Testis (tissue), 3 donors: ENCODE data around the gene NFIX. TPM values are rescaled to one million over a fixed set of nuclear protein-coding genes. Genes with fewer than 3 reads are reported as not detected.

Experiments
- DNase-seq: peaks from one replicate; pipeline ENCODE4 v3.0.0-alpha.2; 2019
- H3K27ac ChIP-seq, 2 donors: fragments of 200-600 bp; sonication (generic); one replicate each; pipeline ENCODE4 v1.5.1; 2019
- H3K27me3 ChIP-seq: fragments of 200-600 bp; sonication (generic); one replicate; pipeline ENCODE4 v1.5.1; 2019
- H3K36me3 ChIP-seq: fragments of 200-600 bp; sonication (generic); one replicate; pipeline ENCODE4 v1.5.1; 2017; ENCODE audit warnings: low read depth; ENCODE audit errors: missing control alignments
- H3K4me1 ChIP-seq: fragments of 200-600 bp; sonication (generic); one replicate; pipeline ENCODE4 v1.5.1; 2019
- H3K4me3 ChIP-seq, 2 donors: fragments of 200-600 bp; sonication (generic); one replicate each; pipeline ENCODE4 v1.5.1; 2017 to 2019
- H3K9me3 ChIP-seq: fragments of 200-600 bp; sonication (generic); one replicate; pipeline ENCODE4 v1.5.1; 2017
- POLR2A ChIP-seq: fragments of 450-650 bp; IDR thresholded peaks from one replicate; pipeline ENCODE4 v1.6.1; 2017; ENCODE audit warnings: antibody characterized with exemption, mild to moderate bottlenecking, moderate library complexity
- WGBS, 2 donors: methylation state at CpG; one replicate each; pipeline ENCODE4 v1.1.5; 2018; 5-methylcytosine and 5-hydroxymethylcytosine counted together
- intact Hi-C: fragments of 100-400 bp; cut with DNase I; formaldehyde crosslinking; loops from one replicate; pipeline ENCODE4 v1.15.1; 2023; ENCODE audit warnings: low total_unique reads
- polyA plus RNA-seq: library from polyadenylated mRNA; stranded (reverse); fragments of 350-450 nt; fragmentation: Illumina TruSeq; extraction: RNeasy Lipid Tissue Mini Kit (QIAGEN cat#74804); gene quantifications from one replicate; pipeline ENCODE4 v1.2.3, GENCODE V29; 2014; ENCODE audit warnings: low read depth, low replicate concordance; ENCODE audit not compliant: insufficient read depth
- total RNA-seq, 2 donors: library from RNA; depleted of rRNA; stranded (reverse); fragments of >200 nt; gene quantifications; one replicate each; pipeline ENCODE4 v1.2.3, GENCODE V29; 2016
- TF ChIP-seq, protein P1 (sequence below), 3 experiments: fragments of 450-650 bp in 2 of 3; fragments of 200-600 bp in 1 of 3; sonication (generic) in 1 of 3; IDR thresholded peaks; one replicate each; pipeline ENCODE4 v1.5.1; 2016 to 2019; ENCODE audit warnings: antibody characterized with exemption in 3 of 3, mild to moderate bottlenecking in 2 of 3, moderate library complexity in 1 of 3

NFIX gene
- total and polyA plus RNA-seq, 3 donors from 2014 or later, result 47.4 to 62.4 (median 51.7) TPM

- no peak for DNase-seq
- no peak overlapping the region for H3K4me3 ChIP-seq
- H3K9me3 ChIP-seq, result no peaks in the 10 kb centered on the region
- H3K27ac ChIP-seq, result peak overlapping the region; percentile 21 to 54
- H3K36me3 ChIP-seq, result no peaks in the 10 kb centered on the region
- H3K4me1 ChIP-seq, result peaks cover 85% of the 10 kb centered on the region
- H3K27me3 ChIP-seq, result no peaks in the 10 kb centered on the region
- intact Hi-C loops, result loop anchor here (5.0 kb wide), 1 partner anchor 80 kb away; no protein-coding TSS in a partner anchor
- TF ChIP-seq, protein P1, sequence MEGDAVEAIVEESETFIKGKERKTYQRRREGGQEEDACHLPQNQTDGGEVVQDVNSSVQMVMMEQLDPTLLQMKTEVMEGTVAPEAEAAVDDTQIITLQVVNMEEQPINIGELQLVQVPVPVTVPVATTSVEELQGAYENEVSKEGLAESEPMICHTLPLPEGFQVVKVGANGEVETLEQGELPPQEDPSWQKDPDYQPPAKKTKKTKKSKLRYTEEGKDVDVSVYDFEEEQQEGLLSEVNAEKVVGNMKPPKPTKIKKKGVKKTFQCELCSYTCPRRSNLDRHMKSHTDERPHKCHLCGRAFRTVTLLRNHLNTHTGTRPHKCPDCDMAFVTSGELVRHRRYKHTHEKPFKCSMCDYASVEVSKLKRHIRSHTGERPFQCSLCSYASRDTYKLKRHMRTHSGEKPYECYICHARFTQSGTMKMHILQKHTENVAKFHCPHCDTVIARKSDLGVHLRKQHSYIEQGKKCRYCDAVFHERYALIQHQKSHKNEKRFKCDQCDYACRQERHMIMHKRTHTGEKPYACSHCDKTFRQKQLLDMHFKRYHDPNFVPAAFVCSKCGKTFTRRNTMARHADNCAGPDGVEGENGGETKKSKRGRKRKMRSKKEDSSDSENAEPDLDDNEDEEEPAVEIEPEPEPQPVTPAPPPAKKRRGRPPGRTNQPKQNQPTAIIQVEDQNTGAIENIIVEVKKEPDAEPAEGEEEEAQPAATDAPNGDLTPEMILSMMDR (IDR thresholded peaks at IDR 0.05), result no peak
- TF ChIP-seq POLR2A, result no peak
These were observed 67.0 kb downstream of the NFIX start for GRCh38 chr19:13062317-13062716.

DNA sequence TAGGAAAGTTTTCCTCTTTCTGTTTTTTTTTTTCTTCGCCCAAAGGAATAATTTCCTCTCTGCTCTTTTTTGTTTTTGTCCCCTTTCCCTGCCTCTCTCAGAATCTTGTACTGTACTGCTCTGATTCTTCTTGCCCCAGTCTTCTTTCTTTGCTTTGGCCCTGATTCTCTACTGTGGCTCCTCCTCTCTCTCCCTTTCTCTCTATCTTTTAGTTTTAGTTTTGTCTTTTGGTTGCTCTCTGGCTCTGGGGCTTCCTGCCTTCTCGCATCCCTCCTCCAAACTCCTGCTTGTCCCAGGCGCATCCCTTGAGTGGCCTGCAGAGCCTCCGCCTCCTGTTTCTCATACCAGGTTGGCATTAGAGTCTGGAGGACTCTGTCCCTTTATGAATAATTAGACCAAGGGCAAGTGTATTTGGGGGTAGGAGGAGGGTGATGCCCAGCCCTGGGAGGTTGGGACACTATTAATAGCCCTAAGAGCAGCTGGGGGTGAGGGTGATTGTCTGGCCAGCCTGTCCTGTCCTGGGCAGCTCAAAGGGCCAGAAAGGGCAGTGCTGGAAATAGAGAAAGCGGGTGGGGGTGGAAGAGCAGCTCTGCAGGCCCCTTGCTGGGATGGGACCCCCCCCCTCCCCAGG lies 68.3 kb downstream of the NFIX start:
- Histone ChIP-seq H3K36me3 (no peaks in the 10 kb centered on the region), H3K4me3 (no peak overlapping the region), H3K27ac (no peak overlapping the region), H3K27me3 (no peaks in the 10 kb centered on the region), H3K9me3 (no peaks in the 10 kb centered on the region), H3K4me1 (peaks cover 78% of the 10 kb centered on the region)
- intact Hi-C loops, result loop anchor here (5.0 kb wide), 1 partner anchor 81 kb away; no protein-coding TSS in a partner anchor
- DNase-seq, result no peak
- TF ChIP-seq, protein P1 (IDR thresholded peaks at IDR 0.05), result no peak
- no peak for TF ChIP-seq POLR2A
- WGBS, 2 donors, result 44 to 74% methylated on average over 5 of the region's 5 CpGs

- intact Hi-C loops, result loop anchor here (5.0 kb wide), 1 partner anchor 82 kb away; no protein-coding TSS in a partner anchor
- Histone ChIP-seq H3K4me1 (peaks cover 80% of the 10 kb centered on the region), H3K9me3 (no peaks in the 10 kb centered on the region), H3K36me3 (no peaks in the 10 kb centered on the region), H3K4me3 (no peak overlapping the region), H3K27me3 (no peaks in the 10 kb centered on the region), H3K27ac (no peak overlapping the region)
- DNase-seq, result no peak
- WGBS, 2 donors, result 67 to 74% methylated on average over 3 to 6 of the region's 6 CpGs
- no peak for TF ChIP-seq POLR2A
- TF ChIP-seq, protein P1 (IDR thresholded peaks at IDR 0.05), result no peak
These were observed 68.8 kb downstream of the NFIX start for GRCh38 chr19:13064092-13064489.

DNA sequence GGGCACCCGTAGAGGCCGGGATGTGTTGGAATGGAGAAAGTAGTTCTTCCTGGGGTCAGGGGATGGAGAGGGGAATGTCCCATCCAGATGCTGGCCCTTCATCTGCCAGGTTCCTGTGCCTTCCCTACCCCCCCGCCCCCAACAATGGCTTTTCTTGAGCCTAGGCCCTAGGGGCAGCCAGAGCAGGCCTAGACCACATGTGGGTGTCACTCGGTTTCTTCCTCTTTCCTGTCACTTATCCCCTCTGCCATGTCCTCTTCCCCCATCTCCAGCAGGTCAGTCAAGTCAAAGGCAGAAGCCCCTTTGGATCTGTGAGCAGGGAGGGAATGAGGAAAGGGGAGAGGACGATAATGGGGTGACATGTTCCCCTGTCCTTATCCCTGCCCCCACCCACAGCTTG lies 71.0 kb downstream of the NFIX start:
- intact Hi-C loops, result no loop called here
- no peak overlapping the region for H3K27ac ChIP-seq
- 59 to 82% methylated on average over 5 of the region's 5 CpGs for WGBS, 2 donors
- H3K4me3 ChIP-seq, result no peak overlapping the region
- H3K36me3 ChIP-seq, result no peaks in the 10 kb centered on the region
- H3K4me1 ChIP-seq, result peaks cover 77% of the 10 kb centered on the region
- TF ChIP-seq POLR2A, result no peak
- TF ChIP-seq, protein P1 (IDR thresholded peaks at IDR 0.05), result no peak
- no peak for DNase-seq
- no peaks in the 10 kb centered on the region for H3K27me3 ChIP-seq
- H3K9me3 ChIP-seq, result no peaks in the 10 kb centered on the region
